Mesenchymal stem cell (in vitro differentiated cells and primary cell): ENCODE results near the gene RDM1.

ENCODE experiments used
- DNase-seq: peaks from one replicate; pipeline ENCODE4 v3.0.0-alpha.2; 2013
- H2AFZ ChIP-seq: one replicate; pipeline ENCODE4 v1.6.1; 2013; ENCODE audit warnings: low read depth, mild to moderate bottlenecking, control low read depth, inconsistent platforms, low read length, moderate library complexity
- H2AK5ac ChIP-seq: 2 replicates; pipeline ENCODE4 v1.6.1; 2013; ENCODE audit warnings: low read length, moderate library complexity, mild to moderate bottlenecking, inconsistent platforms; ENCODE audit not compliant: severe bottlenecking
- H2BK120ac ChIP-seq: one replicate; pipeline ENCODE4 v1.6.1; 2013; ENCODE audit warnings: low read depth, mild to moderate bottlenecking, inconsistent platforms, low read length, moderate library complexity
- H2BK12ac ChIP-seq, 2 experiments: one replicate each; pipeline ENCODE4 v1.6.1; 2013; ENCODE audit warnings: inconsistent platforms in 2 of 2, low read length in 2 of 2, mild to moderate bottlenecking in 2 of 2, moderate library complexity in 2 of 2, control low read depth in 1 of 2
- H2BK15ac ChIP-seq: one replicate; pipeline ENCODE4 v1.6.1; 2013; ENCODE audit warnings: mild to moderate bottlenecking, low read depth, inconsistent platforms; ENCODE audit not compliant: poor library complexity, severe bottlenecking
- H2BK5ac ChIP-seq: 2 replicates; pipeline ENCODE4 v1.6.1; 2013; ENCODE audit warnings: low read depth, mild to moderate bottlenecking, low read length, control low read depth, inconsistent platforms; ENCODE audit not compliant: poor library complexity, severe bottlenecking
- H3K14ac ChIP-seq, 2 experiments: one replicate each; pipeline ENCODE4 v1.6.1; 2013; ENCODE audit warnings: inconsistent platforms in 2 of 2, low read length in 2 of 2, control low read depth in 1 of 2, mild to moderate bottlenecking in 1 of 2, moderate library complexity in 1 of 2
- H3K18ac ChIP-seq, 2 experiments: one replicate each; pipeline ENCODE4 v1.6.1; 2013; ENCODE audit warnings: inconsistent platforms in 2 of 2, low read length in 2 of 2, control low read depth in 1 of 2, low read depth in 1 of 2, mild to moderate bottlenecking in 1 of 2
- H3K23ac ChIP-seq, 2 experiments: one replicate each; pipeline ENCODE4 v1.6.1; 2013; ENCODE audit warnings: inconsistent platforms in 2 of 2, low read length in 2 of 2, mild to moderate bottlenecking in 2 of 2, moderate library complexity in 2 of 2, control low read depth in 1 of 2
- H3K27ac ChIP-seq: 2 replicates; pipeline ENCODE4 v1.5.1; 2013; ENCODE audit warnings: mild to moderate bottlenecking, moderate library complexity, low read length, control low read depth, inconsistent platforms; ENCODE audit not compliant: poor library complexity, severe bottlenecking
- H3K27me3 ChIP-seq, 2 experiments: 2 replicates each; pipeline versions ENCODE4 v1.6.1 to v1.7.0; 2013; ENCODE audit warnings: low read length in 2 of 2, mild to moderate bottlenecking in 2 of 2, moderate library complexity in 2 of 2, control low read depth in 1 of 2, inconsistent platforms in 1 of 2; ENCODE audit not compliant: control insufficient read depth in 1 of 2, insufficient read depth in 1 of 2
- H3K36me3 ChIP-seq, 2 experiments: 2 replicates each; pipeline versions ENCODE4 v1.6.1 to v1.7.0; 2013; ENCODE audit warnings: low read length in 2 of 2, control low read depth in 1 of 2, inconsistent platforms in 1 of 2, low read depth in 1 of 2, mild to moderate bottlenecking in 1 of 2; ENCODE audit not compliant: insufficient read depth in 2 of 2, control insufficient read depth in 1 of 2
- H3K4ac ChIP-seq, 2 experiments: one replicate each; pipeline ENCODE4 v1.6.1; 2013; ENCODE audit warnings: inconsistent platforms in 2 of 2, low read length in 2 of 2, mild to moderate bottlenecking in 2 of 2, moderate library complexity in 2 of 2, control low read depth in 1 of 2, low read depth in 1 of 2
- H3K4me1 ChIP-seq: 2 replicates; pipeline ENCODE4 v1.6.1; 2013; ENCODE audit warnings: low read depth, low read length, control low read depth; ENCODE audit not compliant: control insufficient read depth, insufficient read depth
- H3K4me2 ChIP-seq: 2 replicates; pipeline ENCODE4 v1.6.1; 2013; ENCODE audit warnings: low read length, mild to moderate bottlenecking, inconsistent platforms; ENCODE audit not compliant: poor library complexity, severe bottlenecking
- H3K4me3 ChIP-seq, 2 experiments: 2 replicates each; pipeline versions ENCODE4 v1.5.1 to v1.7.0; 2013; ENCODE audit warnings: low read length in 2 of 2, mild to moderate bottlenecking in 2 of 2, control low read depth in 1 of 2, low read depth in 1 of 2; ENCODE audit not compliant: insufficient read depth in 1 of 2
- H3K79me1 ChIP-seq: replicated peaks from 2 replicates; pipeline ENCODE4 v1.6.1; 2013; ENCODE audit warnings: mild to moderate bottlenecking, control low read depth, low read length, inconsistent platforms; ENCODE audit not compliant: poor library complexity, severe bottlenecking
- H3K9ac ChIP-seq: 2 replicates; pipeline ENCODE4 v1.7.0; 2013; ENCODE audit warnings: mild to moderate bottlenecking, low read length, moderate library complexity
- H3K9me3 ChIP-seq: 2 replicates; pipeline ENCODE4 v1.7.0; 2013; ENCODE audit warnings: mild to moderate bottlenecking, low read length; ENCODE audit not compliant: control insufficient read depth
- H4K8ac ChIP-seq: one replicate; pipeline ENCODE4 v1.6.1; 2013; ENCODE audit warnings: inconsistent platforms, mild to moderate bottlenecking, low read length, moderate library complexity
- H4K91ac ChIP-seq: one replicate; pipeline ENCODE4 v1.6.1; 2013; ENCODE audit warnings: mild to moderate bottlenecking, low read length, inconsistent platforms
- WGBS: methylation state at CpG from one replicate; pipeline ENCODE4 v1.1.7; 2013; ENCODE audit warnings: mixed read lengths; 5-methylcytosine and 5-hydroxymethylcytosine counted together

The RDM1 gene

GRCh38 chr17:35895636-35896587 lies 34.7 kb downstream of the RDM1 start:
- no peaks in the 10 kb centered on the region for H3K79me1 ChIP-seq
- H3K9me3 ChIP-seq, result no peaks in the 10 kb centered on the region
- no peak overlapping the region for H3K4me3 ChIP-seq
- peak overlapping the region in 1 of 2 experiments; percentile 24 for H3K18ac ChIP-seq
- WGBS, result 89% methylated on average over 14 of the region's 14 CpGs
- no peak overlapping the region for H2BK12ac ChIP-seq
- H2BK120ac ChIP-seq, result no peak overlapping the region
- H3K4me2 ChIP-seq, result no peak overlapping the region
- H2BK15ac ChIP-seq, result peak overlapping the region; percentile 35
- no peaks in the 10 kb centered on the region for H3K36me3 ChIP-seq
- no peak overlapping the region for H4K8ac ChIP-seq
- H4K91ac ChIP-seq, result no peak overlapping the region
- H3K14ac ChIP-seq, result no peak overlapping the region
- no peak overlapping the region for H2AFZ ChIP-seq
- H3K4ac ChIP-seq, result no peak overlapping the region
- no peak overlapping the region for H3K27ac ChIP-seq
- H3K9ac ChIP-seq, result no peak overlapping the region
- H2AK5ac ChIP-seq, result no peak overlapping the region
- H2BK5ac ChIP-seq, result no peak overlapping the region
- no peak overlapping the region for H3K23ac ChIP-seq
- peak; percentile 44 for DNase-seq
- H3K27me3 ChIP-seq, result no peaks in the 10 kb centered on the region
- peaks cover 5% of the 10 kb centered on the region for H3K4me1 ChIP-seq

- no peak overlapping the region for H4K8ac ChIP-seq
Measured at GRCh38 chr17:35894206-35894605, 36.4 kb downstream of the RDM1 start.

DNA sequence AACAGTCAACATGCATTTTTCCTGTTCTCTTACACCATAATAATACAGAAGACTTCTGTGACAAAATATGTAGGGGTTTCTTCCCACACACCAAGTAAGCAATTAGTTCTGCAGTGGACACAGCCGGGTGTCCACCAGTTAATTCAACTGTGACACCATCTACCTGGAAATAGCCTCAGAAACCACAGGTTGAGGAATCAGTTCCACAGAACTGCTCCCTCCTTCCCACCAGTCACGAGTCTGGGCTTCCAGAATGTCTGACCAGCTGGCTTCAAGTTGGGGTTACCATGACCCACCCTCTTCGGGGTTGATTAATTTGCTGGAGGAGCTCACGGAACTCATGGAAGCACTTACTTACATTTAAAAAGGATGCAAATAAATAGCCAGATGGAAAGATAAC lies 36.8 kb downstream of the RDM1 start:
- Histone ChIP-seq H2BK12ac (no peak overlapping the region), H3K4ac (no peak overlapping the region), H3K23ac (no peak overlapping the region), H3K14ac (no peak overlapping the region), H3K4me3 (no peak overlapping the region), H3K79me1 (no peaks in the 10 kb centered on the region), H4K8ac (no peak overlapping the region), H4K91ac (no peak overlapping the region), H2BK5ac (no peak overlapping the region), H2AK5ac (no peak overlapping the region), H3K4me2 (no peak overlapping the region), H3K27ac (no peak overlapping the region), H3K36me3 (no peaks in the 10 kb centered on the region), H3K4me1 (peaks cover 2% of the 10 kb centered on the region), H3K9ac (no peak overlapping the region), H3K9me3 (no peaks in the 10 kb centered on the region), H2BK15ac (no peak overlapping the region), H2BK120ac (no peak overlapping the region), H3K18ac (no peak overlapping the region), H3K27me3 (no peaks in the 10 kb centered on the region), H2AFZ (no peak overlapping the region)
- DNase-seq, result no peak
- 89% methylated on average over 4 of the region's 4 CpGs for WGBS

More at GRCh38 chr17:35894206-35894605, 36.4 kb downstream of the RDM1 start:
- Histone ChIP-seq H3K9me3 (no peaks in the 10 kb centered on the region), H3K79me1 (no peaks in the 10 kb centered on the region), H3K4me2 (no peak overlapping the region), H3K4me3 (no peak overlapping the region), H2AFZ (no peak overlapping the region), H3K27ac (no peak overlapping the region), H2BK5ac (no peak overlapping the region), H3K4ac (no peak overlapping the region), H3K23ac (no peak overlapping the region), H3K18ac (no peak overlapping the region), H2BK15ac (no peak overlapping the region), H3K9ac (no peak overlapping the region), H2BK12ac (no peak overlapping the region), H2BK120ac (no peak overlapping the region), H3K14ac (no peak overlapping the region), H2AK5ac (no peak overlapping the region), H3K36me3 (no peaks in the 10 kb centered on the region), H3K4me1 (peaks cover 2% of the 10 kb centered on the region), H4K91ac (no peak overlapping the region), H3K27me3 (no peaks in the 10 kb centered on the region)
- WGBS, result 90% methylated on average over 7 of the region's 7 CpGs
- no peak for DNase-seq

DNA sequence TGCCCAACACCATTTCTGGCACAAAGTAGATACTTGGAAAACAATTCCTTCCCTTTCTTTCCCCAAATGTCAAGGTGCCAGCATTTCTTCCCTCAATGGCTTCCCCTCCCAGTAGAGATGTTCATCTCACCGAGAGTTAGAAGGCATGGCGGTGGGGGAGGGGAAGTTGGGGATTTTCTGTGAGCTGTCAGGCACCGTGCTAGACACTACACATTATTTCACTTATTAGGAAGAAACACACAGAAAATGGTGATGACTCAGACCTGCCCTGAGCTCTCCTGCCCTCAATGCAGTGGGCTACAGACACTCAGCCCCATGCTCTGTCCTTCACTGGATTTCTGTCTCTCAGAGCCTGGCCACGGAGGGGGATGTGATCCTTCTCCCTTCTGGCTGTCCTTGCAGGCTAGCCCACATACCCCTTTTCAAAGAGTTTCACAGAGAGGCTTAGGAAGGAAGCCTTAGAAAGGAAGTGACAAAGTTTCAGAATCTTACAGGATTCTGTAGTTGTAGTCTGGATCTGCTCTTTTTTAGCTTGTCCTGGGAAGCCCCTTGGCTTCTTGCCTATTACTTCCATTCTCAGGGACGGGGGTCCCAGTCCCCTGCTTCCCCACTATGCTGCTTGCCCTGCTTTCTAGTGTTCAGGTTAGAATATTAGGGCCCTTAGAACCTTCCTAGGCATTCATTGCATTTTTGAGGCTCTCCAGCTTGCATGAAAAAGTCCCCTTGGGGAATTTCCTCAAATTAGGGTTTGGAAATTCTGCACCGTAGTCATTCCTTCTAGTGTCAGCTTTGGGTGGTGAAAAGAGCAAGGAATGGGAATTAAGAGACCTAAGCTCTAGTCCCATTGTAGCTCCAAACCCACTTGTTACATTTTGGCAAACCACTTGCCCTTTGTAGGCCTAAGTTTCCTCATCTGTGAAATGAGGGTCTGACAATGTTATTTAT lies 38.2 kb downstream of the RDM1 start:
- H4K91ac ChIP-seq, result no peak overlapping the region
- peak; percentile 6 for DNase-seq
- H3K4me2 ChIP-seq, result no peak overlapping the region
- no peak overlapping the region for H3K4ac ChIP-seq
- no peaks in the 10 kb centered on the region for H3K36me3 ChIP-seq
- no peak overlapping the region for H3K18ac ChIP-seq
- no peak overlapping the region for H3K27ac ChIP-seq
- no peak overlapping the region for H2BK5ac ChIP-seq
- no peak overlapping the region for H2BK120ac ChIP-seq
- WGBS, result 50% methylated on average over 5 of the region's 6 CpGs
- no peak overlapping the region for H3K23ac ChIP-seq
- no peak overlapping the region for H2BK12ac ChIP-seq
- no peak overlapping the region for H2AK5ac ChIP-seq
- H3K4me3 ChIP-seq, result no peak overlapping the region
- peaks cover 2% of the 10 kb centered on the region for H3K4me1 ChIP-seq
- H2AFZ ChIP-seq, result no peak overlapping the region
- H3K9ac ChIP-seq, result no peak overlapping the region
- H3K79me1 ChIP-seq, result no peaks in the 10 kb centered on the region
- H4K8ac ChIP-seq, result no peak overlapping the region
- no peaks in the 10 kb centered on the region for H3K9me3 ChIP-seq
- no peak overlapping the region for H2BK15ac ChIP-seq
- H3K27me3 ChIP-seq, result no peaks in the 10 kb centered on the region
- peak overlapping the region in 1 of 2 experiments; percentile 77 for H3K14ac ChIP-seq
